Activated CD4-positive, alpha-beta T cell treated with anti-CD3 and anti-CD28 coated beads, Interleukin-2, amount 50 U/mL, for 1 hour (primary cell): ENCODE measurements around the gene KIF22.
"Not testable (repeated sequence)": the region's sequence is repeated elsewhere in the genome, so short reads cannot be mapped to it uniquely, and the experiment has no call there.

ENCODE experiments used
- DNase-seq: peaks from one replicate; pipeline ENCODE4 v3.0.0-alpha.2; 2020

Gene KIF22

GRCh38 chr16:29767062-29767461 is 23.5 kb upstream of the KIF22 start:
- no peak for DNase-seq

DNA sequence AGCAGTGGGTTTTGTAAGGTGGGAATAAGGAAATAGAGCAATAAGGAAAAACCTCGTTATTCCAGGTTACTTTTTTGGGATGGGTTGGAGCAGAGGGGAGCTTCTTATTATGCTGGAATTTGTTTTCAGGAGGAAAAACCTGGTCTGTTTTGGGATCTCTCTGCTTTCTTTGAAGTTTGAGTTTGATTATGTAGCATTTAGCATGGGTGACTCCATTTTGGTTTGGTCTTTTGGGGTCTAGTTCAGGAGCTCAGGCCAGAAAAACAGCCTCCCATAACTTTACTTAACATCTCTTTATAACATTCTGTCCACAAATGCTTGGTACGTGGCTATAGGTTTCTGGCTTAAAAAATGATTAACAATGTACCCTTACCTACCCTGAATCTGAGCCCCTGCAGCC is 21.0 kb upstream of the KIF22 start:
- no peak for DNase-seq

- no peak for DNase-seq
Observed at GRCh38 chr16:29770250-29770929, 20.2 kb upstream of the KIF22 start.

- DNase-seq = not testable (repeated sequence)
Observed at GRCh38 chr16:29772330-29772729, 18.2 kb upstream of the KIF22 start.

DNA sequence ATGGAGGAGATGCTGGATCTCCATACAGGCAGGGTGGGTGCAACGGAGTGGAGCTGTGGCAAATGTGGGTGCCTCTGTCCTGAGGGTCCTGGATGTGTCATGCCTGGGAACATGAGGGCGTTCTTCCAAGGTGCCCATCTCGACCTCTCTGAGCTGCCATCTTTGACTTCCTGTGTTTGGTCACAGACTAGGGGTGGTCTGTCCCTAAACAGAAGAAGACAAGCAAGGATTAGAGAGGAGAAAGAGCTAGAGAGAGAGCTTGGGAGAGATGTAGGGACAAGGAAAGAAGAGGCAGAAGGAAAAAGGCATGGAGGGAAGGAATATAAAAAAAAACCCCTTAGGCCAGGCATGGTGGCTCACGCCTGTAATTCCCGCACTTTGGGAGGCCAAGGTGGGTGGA is 15.8 kb upstream of the KIF22 start:
- no peak for DNase-seq

GRCh38 chr16:29775742-29776408 is 14.7 kb upstream of the KIF22 start:
- DNase-seq = no peak

DNA sequence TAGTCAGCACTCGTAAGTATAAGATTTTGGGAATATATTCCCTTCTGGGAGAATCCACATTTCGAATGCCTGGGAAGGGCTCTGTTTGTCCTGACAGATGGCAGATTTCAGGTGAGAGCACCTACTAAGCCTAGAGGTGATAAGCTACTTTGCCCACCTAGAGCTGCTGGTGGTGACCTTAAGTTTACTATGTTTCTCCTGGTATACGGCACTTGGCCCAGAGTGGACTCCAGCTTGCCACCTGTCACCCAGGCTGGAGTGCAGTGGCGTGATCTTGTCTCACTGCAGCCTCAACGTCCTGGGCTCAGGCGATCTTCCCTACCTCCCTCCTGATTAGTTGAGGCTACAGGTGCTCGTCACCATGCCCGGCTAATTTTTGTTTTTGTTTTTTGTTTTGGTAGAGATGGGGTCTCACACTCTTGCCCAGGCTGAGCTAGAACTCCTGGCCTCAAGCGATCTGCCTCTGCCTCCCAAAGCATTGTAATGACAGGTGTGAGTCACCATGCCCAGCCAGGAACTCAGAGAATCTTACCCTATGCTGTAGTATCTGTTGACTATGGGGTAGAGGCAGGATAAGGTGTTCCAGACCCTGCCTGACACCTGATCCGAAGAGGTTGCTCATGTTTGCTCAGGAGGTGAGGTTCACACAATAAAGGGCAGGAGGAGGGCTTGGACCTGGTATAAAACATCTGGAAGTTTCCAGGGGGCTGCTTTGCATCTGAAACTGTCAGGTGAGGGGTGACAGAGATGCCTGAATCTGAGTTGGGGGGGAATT is 12.8 kb upstream of the KIF22 start, which contains the start of gene ZG16:
Gene ZG16, plus strand, starts transcription at position 681 of the 775 bp plus-strand sequence. CDS start 1,011 bp downstream, outside the sequence.
- no peak for DNase-seq

DNA sequence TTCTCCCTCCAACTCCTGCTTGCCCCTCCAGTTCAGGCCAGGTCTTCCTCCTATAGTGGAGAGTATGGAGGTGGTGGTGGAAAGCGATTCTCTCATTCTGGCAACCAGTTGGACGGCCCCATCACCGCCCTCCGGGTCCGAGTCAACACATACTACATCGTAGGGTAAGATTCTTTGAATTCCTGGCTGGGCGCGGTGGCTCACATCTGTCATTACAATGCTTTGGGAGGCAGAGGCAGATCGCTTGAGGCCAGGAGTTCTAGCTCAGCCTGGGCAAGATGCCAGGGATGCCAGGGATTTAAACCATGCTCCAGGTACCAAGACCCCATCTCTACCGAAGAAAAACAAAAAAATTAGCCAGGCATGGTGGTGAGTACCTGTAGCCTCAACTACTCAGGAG is 11.1 kb upstream of the KIF22 start:
- DNase-seq = no peak

DNA sequence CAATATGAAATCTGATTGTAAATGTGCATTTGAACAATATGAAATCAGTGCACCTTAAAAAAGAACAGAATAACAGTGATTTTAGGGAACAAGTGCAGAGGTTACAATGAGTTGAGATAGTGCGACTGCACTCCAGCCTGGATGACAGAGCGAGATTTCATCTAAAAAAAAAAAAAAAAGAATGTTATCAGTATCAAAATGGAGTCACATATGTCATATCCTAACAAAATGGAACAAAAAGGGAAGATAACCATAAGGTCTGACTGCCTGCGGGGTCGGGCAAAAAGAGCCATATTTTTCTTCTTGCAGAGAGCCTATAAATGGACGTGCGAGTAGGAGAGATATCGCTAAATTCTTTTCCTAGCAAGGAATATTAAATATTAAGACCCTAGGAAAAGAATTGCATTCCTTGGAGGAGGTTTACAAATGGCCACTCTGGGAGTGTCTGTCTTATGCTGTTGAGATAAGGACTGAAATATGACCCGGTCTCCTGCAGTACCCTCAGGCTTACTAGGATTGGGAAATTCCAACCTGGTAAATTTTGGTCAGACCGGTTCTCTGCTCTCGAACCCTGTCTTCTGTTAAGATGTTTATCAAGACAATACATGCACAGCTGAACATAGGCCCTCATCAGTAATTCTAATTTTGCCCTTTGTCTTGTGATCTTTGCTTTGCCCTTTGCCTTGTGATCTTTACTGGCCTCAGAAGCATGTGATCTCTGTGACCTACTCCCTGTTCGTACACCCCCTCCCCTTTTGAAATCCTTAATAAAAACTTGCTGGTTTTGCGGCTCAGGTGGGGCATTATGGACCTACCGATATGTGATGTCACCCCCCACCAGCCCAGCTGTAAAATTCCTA is 7.2 kb upstream of the KIF22 start:
- not testable (repeated sequence) for DNase-seq

GRCh38 chr16:29784157-29784556 is 6.4 kb upstream of the KIF22 start:
- DNase-seq = no peak

- peak; percentile 79 for DNase-seq
Observed at GRCh38 chr16:29784901-29785500, 5.5 kb upstream of the KIF22 start.

- not testable (repeated sequence) for DNase-seq
Observed at GRCh38 chr16:29787155-29787554, 3.4 kb upstream of the KIF22 start.

DNA sequence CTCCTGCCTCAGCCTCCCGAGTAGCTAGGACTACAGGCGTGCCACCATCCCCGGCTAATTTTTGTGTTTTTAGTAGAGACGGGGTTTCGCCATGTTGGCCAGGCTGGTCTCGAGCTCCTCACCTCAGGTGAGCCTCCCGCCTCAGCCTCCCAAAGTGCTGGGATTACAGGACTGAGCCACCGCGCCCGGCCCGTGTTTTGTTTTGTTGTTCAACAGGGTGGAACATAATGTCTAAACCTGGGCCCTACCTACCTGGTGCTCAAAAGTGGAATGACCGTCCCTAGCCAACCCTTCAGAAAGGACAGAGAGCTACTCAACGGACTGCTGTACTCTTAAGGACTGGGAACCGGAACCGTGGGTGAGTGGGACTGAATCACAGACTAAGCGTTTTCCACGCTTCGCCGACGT is 772 bp upstream of the KIF22 start:
- DNase-seq = no peak

DNA sequence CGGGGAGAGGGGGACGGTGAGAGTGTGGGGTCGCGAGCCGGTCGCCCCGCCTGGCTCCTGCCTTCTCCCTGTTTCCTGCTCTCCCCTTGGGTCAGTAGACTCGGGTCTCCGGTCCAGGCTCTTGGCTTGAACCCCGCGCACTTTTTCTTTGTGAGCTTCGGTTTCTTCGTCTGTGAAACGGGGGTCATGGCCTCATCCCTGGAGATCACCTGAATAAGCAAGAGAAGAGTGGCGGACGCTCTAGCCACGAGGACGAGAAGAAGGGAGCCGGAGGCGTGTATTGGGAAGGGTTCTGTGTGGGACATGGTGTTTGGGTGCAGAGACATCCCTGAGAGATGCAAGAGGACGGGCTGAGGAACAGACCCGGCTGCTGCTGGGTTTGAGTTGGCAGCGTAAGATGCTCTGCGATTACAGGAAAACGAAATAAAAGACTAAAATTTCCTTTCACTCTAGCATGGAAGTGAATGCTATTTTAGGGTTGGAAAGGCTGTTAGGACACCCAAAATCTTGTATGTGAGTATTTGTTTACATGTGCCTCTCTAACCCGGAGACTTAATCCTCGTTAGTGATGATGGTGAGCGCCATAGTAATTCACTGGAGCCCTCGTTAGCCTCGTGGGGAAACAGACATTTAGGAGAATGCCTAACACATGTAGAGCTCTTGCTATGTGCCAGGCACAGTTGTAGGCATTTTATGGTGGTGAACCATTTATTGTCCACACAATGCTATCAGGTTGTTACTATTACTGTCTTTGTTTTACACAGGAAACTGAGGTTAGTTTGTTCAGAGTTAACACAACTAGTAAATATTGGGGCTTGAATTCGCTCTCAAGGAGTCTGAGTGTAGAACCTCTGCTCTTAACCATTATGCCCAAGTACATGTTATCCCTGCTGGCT is 646 bp downstream of the KIF22 start:
- no peak for DNase-seq

GRCh38 chr16:29791845-29792807 is 1.6 kb downstream of the KIF22 start:
- no peak for DNase-seq

DNA sequence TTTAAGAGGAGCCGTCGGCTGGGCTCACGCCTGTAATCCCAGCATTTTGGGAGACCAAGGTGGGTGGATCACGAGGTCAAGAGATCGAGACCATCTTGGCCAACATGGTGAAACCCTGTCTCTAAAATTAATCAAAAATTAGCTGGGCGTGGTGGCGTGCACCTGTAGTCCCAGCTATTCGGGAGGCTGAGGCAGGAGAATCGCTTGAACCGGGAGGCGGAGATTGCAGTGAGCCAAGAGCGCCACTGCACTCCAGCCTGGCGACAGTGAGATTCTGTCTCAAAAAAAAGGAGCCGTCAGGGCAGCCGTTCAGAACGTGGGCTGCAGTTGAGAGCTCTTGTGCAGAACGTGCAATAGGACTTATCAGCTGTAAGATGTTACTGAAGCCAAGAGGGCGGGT is 2.6 kb downstream of the KIF22 start:
- not testable (repeated sequence) for DNase-seq

DNA sequence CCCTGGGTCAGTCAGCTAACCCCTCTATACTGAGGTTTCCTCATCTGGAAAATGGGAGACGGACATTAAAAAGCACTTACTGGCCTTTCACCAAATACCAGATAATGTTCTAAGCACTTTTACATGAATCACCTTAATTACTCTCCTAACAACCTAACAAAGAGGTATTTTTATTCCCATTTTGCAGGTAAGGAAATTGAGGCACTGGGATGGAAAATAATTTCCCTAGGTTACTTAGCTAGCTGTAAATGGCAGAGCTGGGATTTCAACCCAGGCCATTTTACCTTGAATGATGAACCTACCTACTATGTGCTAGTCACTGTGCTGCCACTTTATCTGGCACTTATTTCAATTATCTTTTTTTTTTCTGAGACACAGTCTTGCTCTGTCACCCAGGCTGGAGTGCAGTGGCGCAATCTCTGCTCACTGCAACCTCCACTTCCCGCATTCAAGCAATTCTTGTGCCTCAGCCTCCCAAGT is 3.7 kb downstream of the KIF22 start:
- no peak for DNase-seq

DNA sequence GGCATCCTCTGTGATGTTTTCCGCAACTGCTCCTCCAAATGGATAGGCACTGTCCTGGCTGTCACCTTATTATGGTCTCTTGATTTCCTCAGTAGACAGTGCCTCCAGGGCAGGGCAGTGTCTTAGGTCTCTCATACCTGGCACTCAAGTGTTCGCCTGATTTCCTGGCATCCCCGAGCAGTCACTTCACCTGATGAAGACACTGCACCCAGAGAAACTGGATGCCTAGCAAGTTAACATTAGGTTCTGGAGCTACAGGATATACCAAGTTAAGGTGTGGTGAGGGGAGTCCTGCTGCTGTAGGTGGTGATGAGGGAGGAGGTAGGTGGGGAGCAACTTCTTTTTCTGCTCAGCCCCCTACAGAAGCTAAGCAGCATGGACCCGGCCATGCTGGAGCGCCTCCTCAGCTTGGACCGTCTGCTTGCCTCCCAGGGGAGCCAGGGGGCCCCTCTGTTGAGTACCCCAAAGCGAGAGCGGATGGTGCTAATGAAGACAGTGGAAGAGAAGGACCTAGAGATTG is 11.9 kb downstream of the KIF22 start:
- no peak for DNase-seq

DNA sequence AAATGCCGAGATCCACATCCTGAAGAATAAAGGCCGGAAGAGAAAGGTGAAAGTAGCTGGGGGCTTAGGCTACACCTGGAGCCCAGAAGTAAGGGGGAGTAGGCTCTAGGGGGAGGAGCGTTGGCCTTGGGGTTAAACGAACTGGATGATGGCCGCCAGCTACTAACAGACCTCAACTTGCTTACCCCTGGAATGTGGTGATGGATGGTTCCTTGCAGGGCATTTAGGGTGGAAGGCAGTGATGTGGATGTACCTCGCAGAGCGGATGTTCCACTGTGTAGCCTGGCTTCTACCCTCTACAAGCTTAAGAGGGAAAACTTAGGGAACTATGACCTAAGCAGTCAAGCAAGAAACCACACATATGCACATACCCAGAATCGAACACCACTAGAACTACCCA is 13.5 kb downstream of the KIF22 start:
- no peak for DNase-seq
